Activated CD8-positive, alpha-beta memory T cell treated with anti-CD3 and anti-CD28 coated beads, Interleukin-2, amount 50 U/mL, for 48 hours (primary cell): ENCODE results near the gene DCK.
"Not testable (repeated sequence)": the region's sequence is repeated elsewhere in the genome, so short reads cannot be mapped to it uniquely, and the experiment has no call there.

Source experiments
- DNase-seq: peaks from one replicate; pipeline ENCODE4 v3.0.0-alpha.2; 2020

DCK gene

GRCh38 chr4:70993181-70994068, at the start of gene DCK:
Gene DCK, plus strand, starts transcription at chr4:70993649. Its CDS starts 187 bp downstream, at chr4:70993836.
- DNase-seq = peak; percentile 93

GRCh38 chr4:70945046-70945445, 48.4 kb upstream of the DCK start:
- DNase-seq = no peak

- no peak for DNase-seq
These were observed 47.9 kb upstream of the DCK start for GRCh38 chr4:70945452-70946055.

- no peak for DNase-seq
These were observed 46.5 kb upstream of the DCK start for GRCh38 chr4:70946939-70947338.

GRCh38 chr4:70948665-70949260, 44.7 kb upstream of the DCK start:
- DNase-seq = no peak

GRCh38 chr4:70954032-70954431, 39.4 kb upstream of the DCK start:
- DNase-seq = no peak

- DNase-seq = no peak
These were observed 36.8 kb upstream of the DCK start for GRCh38 chr4:70956549-70957210.

GRCh38 chr4:70958681-70959080, 34.8 kb upstream of the DCK start:
- no peak for DNase-seq

GRCh38 chr4:70969076-70969475, 24.4 kb upstream of the DCK start:
- no peak for DNase-seq

GRCh38 chr4:70976252-70976651, 17.2 kb upstream of the DCK start:
- DNase-seq = no peak

GRCh38 chr4:70979445-70980008, 13.9 kb upstream of the DCK start:
- DNase-seq = no peak

GRCh38 chr4:70980196-70980595, 13.3 kb upstream of the DCK start:
- DNase-seq = no peak

- DNase-seq = no peak
These were observed 9.3 kb upstream of the DCK start for GRCh38 chr4:70984106-70984505.

GRCh38 chr4:70984589-70984988, 8.9 kb upstream of the DCK start:
- no peak for DNase-seq

- DNase-seq = no peak
These were observed 1.9 kb upstream of the DCK start for GRCh38 chr4:70991596-70991995.

GRCh38 chr4:70992391-70992881, 1.0 kb upstream of the DCK start:
- no peak for DNase-seq

GRCh38 chr4:70994069-70994366, 569 bp downstream of the DCK start:
- no peak for DNase-seq

- DNase-seq = no peak
These were observed 1.1 kb downstream of the DCK start for GRCh38 chr4:70994387-70995099.

GRCh38 chr4:70996018-70996360, 2.5 kb downstream of the DCK start:
- DNase-seq = no peak

GRCh38 chr4:70997036-70997435, 3.6 kb downstream of the DCK start:
- DNase-seq = no peak

GRCh38 chr4:70997546-70997945, 4.1 kb downstream of the DCK start:
- DNase-seq = no peak

GRCh38 chr4:70999639-71000038, 6.2 kb downstream of the DCK start:
- DNase-seq = not testable (repeated sequence)

- DNase-seq = not testable (repeated sequence)
These were observed 7.9 kb downstream of the DCK start for GRCh38 chr4:71001363-71001762.
